Activated CD4-positive, alpha-beta memory T cell treated with anti-CD3 and anti-CD28 coated beads for 36 hours (primary cell): ENCODE measurements around the gene ACP5. TPM values are rescaled to one million over a fixed set of nuclear protein-coding genes. Genes with fewer than 3 reads are reported as not detected.

Experiments used
- CTCF ChIA-PET: fragments of 350-600 bp; sonication (Branson Sonifier 250); formaldehyde crosslinking; loops from one replicate; lab custom pipeline; 2021; ENCODE audit warnings: antibody characterized with exemption, inconsistent platforms; lab: Charles Lee
- POLR2A ChIA-PET: fragments of 350-600 bp; sonication (Branson Sonifier 250); formaldehyde crosslinking; loops from one replicate; lab custom pipeline; 2021; ENCODE audit warnings: antibody characterized with exemption; lab: Charles Lee
- DNase-seq: peaks from one replicate; pipeline ENCODE4 v3.0.0-alpha.2; 2020
- H3K27ac Mint-ChIP-seq: one replicate; pipeline ENCODE4 v1.8.0; 2021; ENCODE audit warnings: mixed read lengths
- H3K27me3 Mint-ChIP-seq: one replicate; pipeline ENCODE4 v1.8.0; 2021; ENCODE audit warnings: mixed read lengths
- H3K36me3 Mint-ChIP-seq: one replicate; pipeline ENCODE4 v1.8.0; 2021; ENCODE audit warnings: mixed read lengths
- H3K4me1 Mint-ChIP-seq: one replicate; pipeline ENCODE4 v1.8.0; 2021; ENCODE audit warnings: low read depth, mixed read lengths
- H3K4me3 Mint-ChIP-seq: one replicate; pipeline ENCODE4 v1.8.0; 2021; ENCODE audit warnings: mild to moderate bottlenecking, mixed read lengths
- H3K9me3 Mint-ChIP-seq: one replicate; pipeline ENCODE4 v1.8.0; 2021; ENCODE audit warnings: mixed read lengths
- intact Hi-C: fragments of 100-400 bp; cut with micrococcal nuclease; formaldehyde crosslinking; loops from one replicate; pipeline ENCODE4 v1.15.1; 2023
- total RNA-seq, 2 experiments: library from RNA; stranded (reverse); gene quantifications; one replicate each; pipeline ENCODE4 v1.2.3, GENCODE V29; 2021

Gene ACP5
- total RNA-seq, 2 experiments from 2014 or later = 10.2 to 12.3 TPM

DNA sequence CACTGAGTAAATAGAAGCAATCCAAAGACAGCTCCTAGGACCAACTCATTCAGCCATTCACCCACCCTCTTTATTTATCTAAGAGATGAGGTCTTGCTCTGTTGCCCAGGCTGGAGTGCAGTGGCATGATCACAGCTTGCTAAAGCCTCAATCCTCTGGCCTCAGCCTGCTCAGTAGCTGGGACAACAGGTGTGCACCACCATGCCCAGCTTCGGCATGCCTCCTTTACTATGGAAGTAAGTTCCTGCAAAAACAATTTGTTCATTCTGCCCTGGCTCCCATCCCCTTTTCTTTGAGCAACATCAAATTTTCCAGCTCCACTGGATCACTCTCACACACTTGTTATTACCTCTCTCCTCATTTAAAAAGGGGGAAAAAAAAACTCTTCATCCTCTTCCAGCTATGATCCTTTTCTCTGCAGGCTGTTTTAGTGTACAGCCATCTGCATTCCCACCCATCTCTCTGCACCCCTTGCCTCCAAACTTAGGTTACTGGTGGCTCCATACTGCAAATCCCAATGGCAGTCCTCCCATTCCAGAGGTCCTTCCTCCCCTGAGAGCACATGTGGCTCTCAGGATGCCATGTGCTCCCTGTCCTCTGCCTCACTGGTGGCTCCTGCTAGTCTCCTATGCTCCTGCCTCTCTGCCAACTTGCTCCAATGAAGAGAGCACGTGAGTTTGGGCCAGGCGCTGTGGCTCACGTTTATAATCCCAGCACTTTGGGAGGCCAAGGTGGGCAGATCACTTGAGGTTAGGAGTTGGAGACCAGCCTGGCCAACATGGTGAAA is 20.6 kb downstream of the ACP5 start:
- DNase-seq = no peak
- H3K4me3 Mint-ChIP-seq = peak overlapping the region; percentile 39
- ChIA-PET CTCF (interaction anchor here (0.7 kb wide), 1 partner anchor 28 kb away, joined by 3 read pairs; no protein-coding TSS in a partner anchor), POLR2A (no interaction called here)
- no peaks in the 10 kb centered on the region for H3K9me3 Mint-ChIP-seq
- no peaks in the 10 kb centered on the region for H3K27me3 Mint-ChIP-seq
- intact Hi-C loops = no loop called here
- H3K4me1 Mint-ChIP-seq = peaks cover 43% of the 10 kb centered on the region
- H3K36me3 Mint-ChIP-seq = peaks cover 17% of the 10 kb centered on the region
- peak overlapping the region; percentile 43 for H3K27ac Mint-ChIP-seq

DNA sequence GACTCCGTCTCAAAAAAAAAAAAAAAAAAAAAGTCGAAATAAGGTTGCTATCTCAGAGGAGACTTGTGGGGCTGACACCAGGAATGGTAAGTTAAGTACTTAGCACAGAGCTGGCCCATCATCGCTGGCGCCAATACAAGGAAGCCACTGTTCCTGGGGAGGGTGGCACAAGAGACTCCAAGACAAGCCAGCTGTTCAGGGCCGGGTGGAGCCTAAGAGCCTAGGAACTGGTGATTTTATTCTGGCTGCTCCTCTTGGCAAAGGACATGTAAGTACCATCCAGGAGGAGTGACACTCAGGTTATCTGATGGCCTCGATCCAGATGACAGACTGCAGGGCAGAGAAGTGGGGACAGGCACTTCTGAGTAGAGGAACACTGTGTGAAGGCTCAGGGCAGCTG is 22.2 kb downstream of the ACP5 start:
- POLR2A ChIA-PET = no interaction called here
- CTCF ChIA-PET = interaction anchor here (1.9 kb wide), 1 partner anchor 19 kb away, joined by 7 read pairs; no protein-coding TSS in a partner anchor
- H3K36me3 Mint-ChIP-seq = peaks cover 17% of the 10 kb centered on the region
- H3K27me3 Mint-ChIP-seq = no peaks in the 10 kb centered on the region
- intact Hi-C loops = no loop called here
- H3K4me3 Mint-ChIP-seq = no peak overlapping the region
- no peak overlapping the region for H3K27ac Mint-ChIP-seq
- H3K9me3 Mint-ChIP-seq = no peaks in the 10 kb centered on the region
- peaks cover 34% of the 10 kb centered on the region for H3K4me1 Mint-ChIP-seq
- no peak for DNase-seq

- no peaks in the 10 kb centered on the region for H3K27me3 Mint-ChIP-seq
- H3K36me3 Mint-ChIP-seq = peaks cover 17% of the 10 kb centered on the region
- peaks cover 28% of the 10 kb centered on the region for H3K4me1 Mint-ChIP-seq
- ChIA-PET POLR2A (no interaction called here), CTCF (interaction anchor here (1.9 kb wide), 1 partner anchor 18 kb away, joined by 7 read pairs; no protein-coding TSS in a partner anchor)
- H3K27ac Mint-ChIP-seq = no peak overlapping the region
- no peak for DNase-seq
- H3K4me3 Mint-ChIP-seq = no peak overlapping the region
- intact Hi-C loops = no loop called here
- no peaks in the 10 kb centered on the region for H3K9me3 Mint-ChIP-seq
Observed at GRCh38 chr19:11554160-11554559, 23.3 kb downstream of the ACP5 start.

GRCh38 chr19:11552666-11553372 is 24.6 kb downstream of the ACP5 start:
- Mint-ChIP-seq H3K36me3 (peaks cover 17% of the 10 kb centered on the region), H3K4me3 (no peak overlapping the region), H3K4me1 (peaks cover 24% of the 10 kb centered on the region), H3K27me3 (no peaks in the 10 kb centered on the region), H3K9me3 (no peaks in the 10 kb centered on the region), H3K27ac (no peak overlapping the region)
- intact Hi-C loops = no loop called here
- no peak for DNase-seq
- POLR2A ChIA-PET = interaction anchor here (0.9 kb wide), 1 partner anchor 16 kb away, joined by 3 read pairs; no protein-coding TSS in a partner anchor
- CTCF ChIA-PET = interaction anchor here (1.2 to 1.6 kb wide), 2 partner anchors 11 to 17 kb away, joined by 3 to 4 read pairs; no protein-coding TSS in a partner anchor

DNA sequence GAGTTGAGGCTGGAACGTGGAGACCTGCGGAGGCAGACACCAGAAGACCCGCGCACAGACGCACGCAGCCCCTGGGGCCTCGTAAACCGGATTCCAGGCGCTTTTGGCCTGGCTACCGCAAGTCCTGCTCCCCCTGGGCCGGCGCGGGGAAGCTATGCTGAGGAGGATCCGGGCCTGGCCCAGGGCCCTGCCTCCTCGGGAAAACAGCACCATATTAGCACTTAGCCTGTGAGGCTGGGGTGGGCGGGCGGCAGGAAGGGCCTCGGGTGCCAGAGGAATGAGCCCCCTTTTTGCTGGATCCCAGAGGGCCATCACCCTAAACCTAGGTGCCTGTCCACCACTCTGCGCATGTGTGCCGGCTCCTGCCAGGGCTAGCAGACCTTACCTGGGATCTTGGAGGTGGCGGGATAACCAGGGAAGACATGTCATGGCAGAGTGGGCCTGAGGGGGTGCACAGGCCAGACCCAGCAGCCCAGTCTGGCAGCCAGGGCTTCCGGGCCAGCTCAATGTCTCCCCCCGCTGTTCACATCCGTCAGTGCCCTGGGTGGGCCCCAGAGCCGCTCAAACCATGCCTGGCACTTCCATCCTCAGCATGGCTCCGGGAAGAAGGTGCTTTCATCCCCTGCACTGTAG is 25.7 kb downstream of the ACP5 start:
- Mint-ChIP-seq H3K4me1 (peaks cover 16% of the 10 kb centered on the region), H3K4me3 (no peak overlapping the region), H3K36me3 (peaks cover 14% of the 10 kb centered on the region), H3K27me3 (no peaks in the 10 kb centered on the region), H3K9me3 (no peaks in the 10 kb centered on the region), H3K27ac (no peak overlapping the region)
- intact Hi-C loops = no loop called here
- CTCF ChIA-PET = interaction anchor here (1.2 to 1.6 kb wide), 2 partner anchors 12 to 18 kb away, joined by 3 to 4 read pairs; no protein-coding TSS in a partner anchor
- DNase-seq = peak; percentile 26
- POLR2A ChIA-PET = interaction anchor here (0.9 kb wide), 1 partner anchor 15 kb away, joined by 3 read pairs; no protein-coding TSS in a partner anchor

DNA sequence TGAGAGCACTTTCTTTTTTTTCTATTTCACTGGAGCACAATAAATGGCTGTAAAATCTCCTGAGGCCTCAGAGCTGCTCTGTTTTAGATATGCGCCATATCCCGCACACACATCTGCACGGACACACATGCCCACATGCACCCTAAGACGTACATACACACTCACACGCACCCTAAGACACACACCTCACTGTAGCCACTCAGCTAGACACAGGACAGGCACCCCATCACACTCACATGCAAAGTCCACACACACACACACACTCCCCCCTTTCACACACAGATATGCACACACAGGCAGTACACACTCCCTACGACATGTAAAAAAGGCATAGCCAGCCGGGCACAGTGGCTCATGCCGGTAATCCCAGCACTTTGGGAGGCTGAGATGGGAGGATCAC is 27.2 kb downstream of the ACP5 start:
- CTCF ChIA-PET = no interaction called here
- Mint-ChIP-seq H3K4me3 (no peak overlapping the region), H3K27me3 (no peaks in the 10 kb centered on the region), H3K4me1 (peaks cover 7% of the 10 kb centered on the region), H3K27ac (no peak overlapping the region), H3K9me3 (no peaks in the 10 kb centered on the region), H3K36me3 (peaks cover 8% of the 10 kb centered on the region)
- POLR2A ChIA-PET = no interaction called here
- DNase-seq = no peak
- intact Hi-C loops = no loop called here

DNA sequence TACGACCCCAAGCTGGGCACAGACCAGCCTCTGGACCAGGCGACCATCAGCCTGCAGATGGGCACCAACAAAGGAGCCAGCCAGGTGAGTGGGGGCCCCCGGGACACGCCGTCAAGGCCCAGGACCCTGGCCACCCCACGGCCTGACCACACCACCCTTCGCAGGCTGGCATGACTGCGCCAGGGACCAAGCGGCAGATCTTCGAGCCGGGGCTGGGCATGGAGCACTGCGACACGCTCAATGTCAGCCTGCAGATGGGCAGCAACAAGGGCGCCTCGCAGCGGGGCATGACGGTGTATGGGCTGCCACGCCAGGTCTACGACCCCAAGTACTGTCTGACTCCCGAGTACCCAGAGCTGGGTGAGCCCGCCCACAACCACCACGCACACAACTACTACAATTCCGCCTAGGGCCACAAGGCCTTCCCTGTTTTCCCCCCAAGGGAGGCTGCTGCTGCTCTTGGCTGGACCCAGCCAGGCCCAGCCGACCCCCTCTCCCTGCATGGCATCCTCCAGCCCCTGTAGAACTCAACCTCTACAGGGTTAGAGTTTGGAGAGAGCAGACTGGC is 28.0 kb downstream of the ACP5 start:
- intact Hi-C loops = no loop called here
- H3K9me3 Mint-ChIP-seq = no peaks in the 10 kb centered on the region
- POLR2A ChIA-PET = interaction anchor here (0.9 kb wide), 1 partner anchor 21 kb away, joined by 3 read pairs; the partner anchor contains the start of gene ECSIT

GRCh38 chr19:11547929-11548700 is 29.3 kb downstream of the ACP5 start:
- Mint-ChIP-seq H3K27ac (no peak overlapping the region), H3K36me3 (peaks cover 6% of the 10 kb centered on the region), H3K9me3 (no peaks in the 10 kb centered on the region), H3K4me3 (no peak overlapping the region), H3K27me3 (peaks cover 6% of the 10 kb centered on the region), H3K4me1 (no peaks in the 10 kb centered on the region)
- intact Hi-C loops = no loop called here
- ChIA-PET POLR2A (no interaction called here), CTCF (interaction anchor here (0.7 kb wide), 1 partner anchor 12 kb away, joined by 3 read pairs; no protein-coding TSS in a partner anchor)
- DNase-seq = no peak

More for the DNA sequence above, 28.0 kb downstream of the ACP5 start:
- H3K27ac Mint-ChIP-seq = no peak overlapping the region
- peaks cover 6% of the 10 kb centered on the region for H3K4me1 Mint-ChIP-seq
- H3K36me3 Mint-ChIP-seq = peaks cover 8% of the 10 kb centered on the region
- DNase-seq = no peak
- no peak overlapping the region for H3K4me3 Mint-ChIP-seq
- CTCF ChIA-PET = no interaction called here
- H3K27me3 Mint-ChIP-seq = peaks cover 2% of the 10 kb centered on the region

DNA sequence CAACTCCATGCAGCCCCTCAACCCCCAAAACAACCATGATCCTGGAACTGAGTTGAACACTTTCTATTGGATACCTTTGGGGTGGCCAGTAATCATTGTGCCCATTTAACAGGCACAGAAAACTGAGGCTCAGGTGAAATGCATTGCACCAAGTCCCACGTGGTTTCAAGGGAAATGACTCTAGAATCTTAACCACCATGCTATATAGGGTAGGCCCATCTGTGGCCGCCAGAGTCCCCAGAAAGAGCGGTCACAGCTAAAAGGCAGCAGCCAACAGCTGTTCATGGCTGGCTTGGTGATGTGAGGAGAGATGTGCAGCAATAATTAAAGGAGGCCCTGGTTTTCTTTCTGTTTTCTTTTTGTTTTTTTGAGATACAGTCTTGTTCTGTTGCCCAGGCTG is 36.2 kb downstream of the ACP5 start:
- H3K27me3 Mint-ChIP-seq = peaks cover 25% of the 10 kb centered on the region
- no peak overlapping the region for H3K27ac Mint-ChIP-seq
- intact Hi-C loops = no loop called here
- DNase-seq = no peak
- no peaks in the 10 kb centered on the region for H3K4me1 Mint-ChIP-seq
- no peaks in the 10 kb centered on the region for H3K9me3 Mint-ChIP-seq
- H3K36me3 Mint-ChIP-seq = no peaks in the 10 kb centered on the region
- ChIA-PET CTCF (no interaction called here), POLR2A (interaction anchor here (1.5 kb wide), 1 partner anchor 13 kb away, joined by 3 read pairs; the partner anchor contains the start of gene ECSIT)
- H3K4me3 Mint-ChIP-seq = no peak overlapping the region

- no peak for DNase-seq
- intact Hi-C loops = no loop called here
- peaks cover 25% of the 10 kb centered on the region for H3K27me3 Mint-ChIP-seq
- H3K9me3 Mint-ChIP-seq = no peaks in the 10 kb centered on the region
- ChIA-PET POLR2A (interaction anchor here (1.5 kb wide), 1 partner anchor 12 kb away, joined by 3 read pairs; the partner anchor contains the start of gene ECSIT), CTCF (no interaction called here)
- H3K36me3 Mint-ChIP-seq = no peaks in the 10 kb centered on the region
- no peak overlapping the region for H3K4me3 Mint-ChIP-seq
- H3K4me1 Mint-ChIP-seq = peaks cover 2% of the 10 kb centered on the region
- H3K27ac Mint-ChIP-seq = no peak overlapping the region
Observed at GRCh38 chr19:11540645-11541044, 36.8 kb downstream of the ACP5 start.
